HG02571 (cell line): ENCODE data around the gene LRP11.

ENCODE experiments used
- ATAC-seq: cut with Tn5 transposase; IDR thresholded peaks from one replicate; pipeline ENCODE4 v1.9.1; 2021; ENCODE audit warnings: mild to moderate bottlenecking, moderate library complexity; ENCODE audit not compliant: unreplicated experiment

The LRP11 gene

GRCh38 chr6:149806127-149806526, 58.0 kb downstream of the LRP11 start:
- no peak for ATAC-seq

- ATAC-seq, result no peak
These were observed 80.6 kb downstream of the LRP11 start for GRCh38 chr6:149783551-149783950.

GRCh38 chr6:149782337-149782736, 81.8 kb downstream of the LRP11 start:
- no peak for ATAC-seq

GRCh38 chr6:149781715-149782114, 82.4 kb downstream of the LRP11 start:
- no peak for ATAC-seq

GRCh38 chr6:149779644-149779963, 84.6 kb downstream of the LRP11 start:
- ATAC-seq, result no peak

- ATAC-seq, result no peak
These were observed 86.5 kb downstream of the LRP11 start for GRCh38 chr6:149777624-149778023.

- no peak for ATAC-seq
These were observed 92.2 kb downstream of the LRP11 start for GRCh38 chr6:149771925-149772324.

GRCh38 chr6:149771185-149771584, 93.0 kb downstream of the LRP11 start:
- ATAC-seq, result no peak

- ATAC-seq, result no peak
These were observed 94.5 kb downstream of the LRP11 start for GRCh38 chr6:149769676-149770075.
